Bone marrow (tissue), 2 donors: ENCODE results near the gene KANSL1.
"Not testable (repeated sequence)": the region's sequence is repeated elsewhere in the genome, so short reads cannot be mapped to it uniquely, and the experiment has no call there.

ENCODE experiments used
- DNase-seq, 2 donors: peaks; one replicate each; lab custom pipeline; 2025; lab: John Stamatoyannopoulos, UW

The KANSL1 gene

GRCh38 chr17:46193626-46194392 lies 580 bp upstream of the KANSL1 start:
- DNase-seq = peak; percentile 90 to 98

- DNase-seq = peak; percentile 65 to 77
Measured at GRCh38 chr17:46192439-46193150, 634 bp downstream of the KANSL1 start.

- DNase-seq = no peak
Measured at GRCh38 chr17:46192189-46192438, 1.1 kb downstream of the KANSL1 start.

- peak in 1 of 2 donors; percentile 36 for DNase-seq
Measured at GRCh38 chr17:46191322-46192188, 1.7 kb downstream of the KANSL1 start.

GRCh38 chr17:46190763-46191162 lies 2.5 kb downstream of the KANSL1 start:
- no peak for DNase-seq

- peak in 1 of 2 donors; percentile 47 for DNase-seq
Measured at GRCh38 chr17:46186827-46187235, 6.4 kb downstream of the KANSL1 start.

- DNase-seq = no peak
Measured at GRCh38 chr17:46184696-46185095, 8.5 kb downstream of the KANSL1 start.

- not testable (repeated sequence) for DNase-seq
Measured at GRCh38 chr17:46183383-46183782, 9.8 kb downstream of the KANSL1 start.

- DNase-seq = no peak
Measured at GRCh38 chr17:46182961-46183360, 10.3 kb downstream of the KANSL1 start.

GRCh38 chr17:46181940-46182339 lies 11.3 kb downstream of the KANSL1 start:
- no peak for DNase-seq

- not testable (repeated sequence) for DNase-seq
Measured at GRCh38 chr17:46181316-46181715, 11.9 kb downstream of the KANSL1 start.

- no peak for DNase-seq
Measured at GRCh38 chr17:46180892-46181274, 12.3 kb downstream of the KANSL1 start.

GRCh38 chr17:46180185-46180891 lies 12.9 kb downstream of the KANSL1 start:
- not testable (repeated sequence) for DNase-seq

GRCh38 chr17:46179375-46179999 lies 13.7 kb downstream of the KANSL1 start:
- DNase-seq = peak in 1 of 2 donors; percentile 74

GRCh38 chr17:46178550-46179214 lies 14.5 kb downstream of the KANSL1 start:
- no peak for DNase-seq

GRCh38 chr17:46176975-46177374 lies 16.3 kb downstream of the KANSL1 start:
- no peak for DNase-seq

- DNase-seq = no peak
Measured at GRCh38 chr17:46175891-46176290, 17.3 kb downstream of the KANSL1 start.

GRCh38 chr17:46173153-46173552 lies 20.1 kb downstream of the KANSL1 start:
- no peak for DNase-seq

GRCh38 chr17:46171939-46172338 lies 21.3 kb downstream of the KANSL1 start:
- no peak for DNase-seq

GRCh38 chr17:46170639-46171429 lies 22.4 kb downstream of the KANSL1 start:
- DNase-seq = no peak
